ENCODE measurements around the gene CDC42BPG. TPM values are rescaled to one million over a fixed set of nuclear protein-coding genes. Genes with fewer than 3 reads are reported as not detected.
"Not testable (repeated sequence)": the region's sequence is repeated elsewhere in the genome, so short reads cannot be mapped to it uniquely, and the experiment has no call there.

The CDC42BPG gene
- total and polyA plus RNA-seq, 9 of the 15 experiments (the other 6 are each of a cell fraction or from before 2014, with no cell fraction given), result 0.04 to 8.8 (median 2.1) TPM

DNA sequence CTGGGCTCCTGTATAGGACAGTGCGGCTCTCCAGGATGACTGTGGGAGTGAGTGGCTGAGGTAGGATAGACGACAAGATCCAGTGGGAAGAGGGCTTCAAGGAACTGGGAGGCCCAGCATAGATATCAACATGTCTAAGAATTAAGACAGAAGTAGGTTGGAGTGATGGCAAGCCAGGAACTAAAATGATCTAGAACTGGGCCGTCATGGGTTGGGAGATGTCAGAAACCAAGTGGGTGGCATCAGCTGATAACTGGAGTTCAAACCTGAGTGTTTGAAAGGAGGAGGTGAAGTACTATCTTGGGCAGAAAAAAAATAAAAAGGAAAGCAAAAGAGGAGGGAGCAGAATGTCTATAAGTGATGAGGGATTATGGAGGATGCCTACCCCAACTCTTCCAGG lies 27.0 kb downstream of the CDC42BPG start:
- TF ChIP-seq KLF6 (CRISPR knock-in tag; IDR thresholded peaks at IDR 0.05; ENCODE audit: borderline replicate concordance) (no peak), FOXP1 (CRISPR knock-in tag; IDR thresholded peaks at IDR 0.05) (no peak), CREB1 (IDR thresholded peaks at IDR 0.05) (no peak), CREB1 (CRISPR knock-in tag; IDR thresholded peaks at IDR 0.05) (no peak), HMGN3 (IDR thresholded peaks at IDR 0.05; ENCODE audit: borderline replicate concordance, extremely low read depth, insufficient read length, low read depth, low read length) (no peak), ZNF408 (CRISPR knock-in tag; IDR thresholded peaks at IDR 0.05; ENCODE audit: low read depth) (no peak), ZNF584 (CRISPR knock-in tag; IDR thresholded peaks at IDR 0.05; ENCODE audit: low read depth) (no peak), CBX2 (IDR thresholded peaks at IDR 0.05; ENCODE audit: insufficient read depth, low read length, poor library complexity, severe bottlenecking) (no peak), MTF1 (CRISPR knock-in tag; IDR thresholded peaks at IDR 0.05; ENCODE audit: borderline replicate concordance) (no peak), MYC (IDR thresholded peaks at IDR 0.05; ENCODE audit: low read depth, low read length) (no peak), MYC (CRISPR knock-in tag; IDR thresholded peaks at IDR 0.05; ENCODE audit: borderline replicate concordance, low read depth) (no peak)
- no peaks in the 10 kb centered on the region for H3K9me3 ChIP-seq (replicated peaks; ENCODE audit: control insufficient read depth, insufficient read depth, low read depth, low read length)
- 31% methylated on average over 3 of the region's 3 CpGs for WGBS (ENCODE audit: insufficient coverage, low coverage, missing lambda C conversion rate)
- H3K4me1 ChIP-seq (replicated peaks in 1 of 2; ENCODE audit: control insufficient read depth in 2 of 2, insufficient read depth in 2 of 2, low read length in 2 of 2), result peaks cover 0 to 3% of the 10 kb centered on the region in 2 experiments; a peak in 1 of 5 replicates
- no peak overlapping the region for H2AFZ ChIP-seq (ENCODE audit: low read depth, low read length)
- H3K27me3 ChIP-seq (ENCODE audit: control insufficient read depth in 2 of 2, insufficient read depth in 2 of 2, low read length in 2 of 2), result no peaks in the 10 kb centered on the region
- H3K4me3 ChIP-seq, result no peak overlapping the region
- no peak for FAIRE-seq
- CTCF ChIA-PET (ENCODE audit: low intra/inter-chr PET ratio), result interaction anchor here (0.6 kb wide), 1 partner anchor 457 kb away, joined by 6 read pairs; no protein-coding TSS in a partner anchor
- H3K27ac ChIP-seq (ENCODE audit: extremely low read depth, low read depth, low read length), result no peak overlapping the region
- no peaks in the 10 kb centered on the region for H3K36me3 ChIP-seq (ENCODE audit: control insufficient read depth, insufficient read depth, low read length)
- ATAC-seq, result no peak
- in situ Hi-C loops (cut with MboI), result no loop called here
- BruUV-seq (replicated peaks), result no TSS peak
- POLR2A ChIA-PET, result interaction anchor here (1.0 kb wide), 2 partner anchors 11 to 19 kb away, joined by 3 read pairs; no protein-coding TSS in a partner anchor
- intact Hi-C loops (cut with micrococcal nuclease), result no loop called here
- DNase-seq (ENCODE audit: extremely low read depth in 1 of 4, low spot score in 3 of 4), result no peak
- H3K79me2 ChIP-seq (ENCODE audit: control insufficient read depth, insufficient read depth, low read length), result no peaks in the 10 kb centered on the region
- H4K20me1 ChIP-seq (replicated peaks; ENCODE audit: control insufficient read depth, insufficient read depth, low read length), result no peaks in the 10 kb centered on the region
- H3K9ac ChIP-seq (ENCODE audit: insufficient read depth in 1 of 2, low read depth in 2 of 2, low read length in 2 of 2), result no peak overlapping the region
- H3K9me1 ChIP-seq (ENCODE audit: control insufficient read depth, insufficient read depth, low read length), result no peaks in the 10 kb centered on the region
- no peak overlapping the region for H3K4me2 ChIP-seq (ENCODE audit: insufficient read depth, low read length)

DNA sequence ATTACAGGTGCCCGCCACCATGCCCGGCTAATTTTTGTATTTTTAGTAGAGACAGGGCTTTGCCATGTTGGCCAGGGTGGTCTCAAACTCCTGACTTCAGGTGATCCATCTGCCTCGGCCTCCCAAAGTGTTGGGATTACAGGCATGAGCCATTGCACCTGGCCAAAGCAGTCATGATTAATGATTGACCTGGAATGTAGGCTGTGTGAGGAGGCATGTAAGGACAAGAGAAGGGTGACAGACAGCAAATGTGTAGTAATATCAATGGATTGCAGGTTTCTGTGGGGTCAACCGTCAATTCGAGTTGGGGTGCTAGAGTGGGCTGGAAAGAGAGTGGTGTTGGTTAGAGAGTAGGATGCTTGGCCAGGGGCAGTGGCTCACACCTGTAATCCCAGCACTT lies 29.0 kb downstream of the CDC42BPG start:
- FAIRE-seq; BruUV-seq (replicated peaks); H2AFZ ChIP-seq (ENCODE audit: low read depth, low read length); H3K79me2 ChIP-seq (ENCODE audit: control insufficient read depth, insufficient read depth, low read length); H3K27ac ChIP-seq (ENCODE audit: extremely low read depth, low read depth, low read length); H4K20me1 ChIP-seq (replicated peaks; ENCODE audit: control insufficient read depth, insufficient read depth, low read length); H3K4me2 ChIP-seq (ENCODE audit: insufficient read depth, low read length); H3K4me1 ChIP-seq (replicated peaks in 1 of 2; ENCODE audit: control insufficient read depth in 2 of 2, insufficient read depth in 2 of 2, low read length in 2 of 2); CTCF ChIA-PET (ENCODE audit: low intra/inter-chr PET ratio); H3K36me3 ChIP-seq (ENCODE audit: control insufficient read depth, insufficient read depth, low read length); DNase-seq (ENCODE audit: extremely low read depth in 1 of 4, low spot score in 3 of 4); ATAC-seq; H3K9me3 ChIP-seq (replicated peaks; ENCODE audit: control insufficient read depth, insufficient read depth, low read depth, low read length); intact Hi-C loops (cut with micrococcal nuclease); H3K9ac ChIP-seq (ENCODE audit: insufficient read depth in 1 of 2, low read depth in 2 of 2, low read length in 2 of 2); H3K4me3 ChIP-seq; in situ Hi-C loops (cut with MboI); H3K9me1 ChIP-seq (ENCODE audit: control insufficient read depth, insufficient read depth, low read length); H3K27me3 ChIP-seq (ENCODE audit: control insufficient read depth in 2 of 2, insufficient read depth in 2 of 2, low read length in 2 of 2): not testable (repeated sequence)
- POLR2A ChIA-PET, result interaction anchor here (0.6 to 1.8 kb wide), 2 partner anchors 13 to 281 kb away, joined by 3 to 4 read pairs; no protein-coding TSS in a partner anchor
- 45% methylated on average over 5 of the region's 5 CpGs for WGBS (ENCODE audit: insufficient coverage, low coverage, missing lambda C conversion rate)

Data from K562 (cell line).